K562 (cell line): ENCODE results near the gene P4HTM. TPM values are rescaled to one million over a fixed set of nuclear protein-coding genes. Genes with fewer than 3 reads are reported as not detected.
A peak's percentile ranks its signal among the peaks of the same experiment; 100 is the strongest.

Experiments used
- CBFA2T2 ChIP-seq: fragments of 450-650 bp; conservative IDR thresholded peaks from 2 replicates; pipeline ENCODE4 v1.6.1; 2017; ENCODE audit warnings: mild to moderate bottlenecking
- CBX8 ChIP-seq: fragments of 200-600 bp; sonication (generic); IDR thresholded peaks from 2 replicates; pipeline ENCODE4 v1.6.1; 2012; ENCODE audit warnings: borderline replicate concordance, mixed run types, low read depth, mild to moderate bottlenecking, moderate library complexity, mixed read lengths, low read length, control low read depth, inconsistent platforms; ENCODE audit not compliant: poor library complexity, severe bottlenecking; ENCODE audit errors: extremely low read depth
- GABPA ChIP-seq: fragments of 200-800 bp; sonication (Bioruptor generic); conservative IDR thresholded peaks from 2 replicates; pipeline ENCODE4 v1.6.1; 2016; ENCODE audit warnings: low read depth, missing genetic modification characterization, missing compliant biosample characterization
- HLTF ChIP-seq: fragments of 450-650 bp; IDR thresholded peaks from 2 replicates; pipeline ENCODE4 v1.6.1; 2016
- MYNN ChIP-seq, 2 experiments: sonication (generic); formaldehyde crosslinking in 1 of 2; IDR thresholded peaks; 2 replicates each; pipeline versions ENCODE4 v1.5.0 to v1.6.1; 2016 to 2020; ENCODE audit warnings: antibody characterized with exemption in 1 of 2, missing genetic modification reagents in 1 of 2
- NELFE ChIP-seq: IDR thresholded peaks from 2 replicates; pipeline ENCODE4 v1.6.1; 2011; ENCODE audit warnings: mild to moderate bottlenecking; ENCODE audit not compliant: insufficient read depth, insufficient read length
- POLR2G ChIP-seq: fragments of 200-400 bp; formaldehyde crosslinking; IDR thresholded peaks from 2 replicates; pipeline ENCODE4 v1.6.1; 2017; ENCODE audit warnings: low read depth, mild to moderate bottlenecking, antibody characterized with exemption, low read length, moderate library complexity
- POLR2H ChIP-seq: IDR thresholded peaks from 2 replicates; pipeline ENCODE4 v1.6.1; 2016; ENCODE audit warnings: missing genetic modification characterization, low read depth, mild to moderate bottlenecking, control low read depth, missing compliant biosample characterization, moderate library complexity
- POU5F1 ChIP-seq: fragments of 150-350 bp; IDR thresholded peaks from 2 replicates; pipeline ENCODE4 v1.6.1; 2014; ENCODE audit warnings: borderline replicate concordance, low read length, low read depth, mild to moderate bottlenecking; ENCODE audit not compliant: partially characterized antibody
- PTRF ChIP-seq: fragments of 450-650 bp; IDR thresholded peaks from 2 replicates; pipeline ENCODE4 v1.6.1; 2016; ENCODE audit warnings: mild to moderate bottlenecking, missing genetic modification characterization, missing compliant biosample characterization
- SRSF1 ChIP-seq: fragments of 200-400 bp; formaldehyde crosslinking; IDR thresholded peaks from 2 replicates; pipeline ENCODE4 v1.6.1; 2017; ENCODE audit warnings: mild to moderate bottlenecking, low read depth, low read length, moderate library complexity
- STAG1 ChIP-seq: sonication (generic); formaldehyde crosslinking; IDR thresholded peaks from 2 replicates; pipeline ENCODE4 v1.5.0; 2020; ENCODE audit warnings: missing genetic modification reagents, borderline replicate concordance
- TRIM28 ChIP-seq: fragments of 450-650 bp; IDR thresholded peaks from 2 replicates; pipeline ENCODE4 v1.6.1; 2017
- ZNF444 ChIP-seq: fragments of 250-450 bp; sonication (Bioruptor Pico); IDR thresholded peaks from 2 replicates; pipeline ENCODE4 v1.4.0; 2020; ENCODE audit warnings: mild to moderate bottlenecking, moderate library complexity
- polyA plus RNA-seq, 8 experiments: library from polyadenylated mRNA; depleted of rRNA in 4 of 8; stranded (reverse) in 5 of 8; unstranded in 3 of 8; fragments of >200 nt; fragmentation: Nextera tagmentation in 2 of 8; fragmentation: Illumina TruSeq in 1 of 8; extraction: Ambion mirVana in 2 of 8; extraction: Trizol in 1 of 8; gene quantifications; 2 replicates each; pipeline versions ENCODE4 v1.2.1 to v1.2.3, GENCODE V29; 2011 to 2014; ENCODE audit warnings: inconsistent platforms in 1 of 8, missing spikeins in 1 of 8
- total RNA-seq, 7 experiments: library from RNA; depleted of rRNA in 6 of 7; stranded (reverse); fragments of >200 nt in 6 of 7; fragmentation: Illumina TruSeq in 2 of 7; extraction: Trizol in 2 of 7; gene quantifications; 2 replicates each; pipeline versions ENCODE4 v1.2.1 to v1.2.3, GENCODE V29; 2011 to 2021; ENCODE audit warnings: low replicate concordance in 1 of 7
- TF ChIP-seq, protein P1 (sequence below): fragments of 250-450 bp; sonication (Bioruptor Pico); IDR thresholded peaks from 2 replicates; pipeline ENCODE4 v1.9.0; 2021; ENCODE audit warnings: mild to moderate bottlenecking
- TF ChIP-seq, protein P2 (sequence below): sonication (generic); formaldehyde crosslinking; IDR thresholded peaks from 2 replicates; pipeline ENCODE4 v1.5.0; 2020; ENCODE audit warnings: missing genetic modification reagents
- TF ChIP-seq, protein P3 (sequence below): fragments of 250-450 bp; sonication (Bioruptor Pico); IDR thresholded peaks from 2 replicates; pipeline ENCODE4 v1.5.0; 2022; ENCODE audit warnings: mild to moderate bottlenecking
- TF ChIP-seq, protein P4 (sequence below), 2 experiments: fragments of 450-650 bp; conservative IDR thresholded peaks; 2 replicates each; pipeline ENCODE4 v1.6.1; 2017; ENCODE audit warnings: mild to moderate bottlenecking in 2 of 2, moderate library complexity in 2 of 2
- TF ChIP-seq, protein P5 (sequence below), 2 experiments: fragments of 450-650 bp; IDR thresholded peaks; 2 replicates each; pipeline ENCODE4 v1.6.1; 2016

P4HTM gene
- total and polyA plus RNA-seq, 9 of the 15 experiments (the other 6 are each of a cell fraction or from before 2014, with no cell fraction given) = 0.09 to 0.66 (median 0.25) TPM; not detected in 2

DNA sequence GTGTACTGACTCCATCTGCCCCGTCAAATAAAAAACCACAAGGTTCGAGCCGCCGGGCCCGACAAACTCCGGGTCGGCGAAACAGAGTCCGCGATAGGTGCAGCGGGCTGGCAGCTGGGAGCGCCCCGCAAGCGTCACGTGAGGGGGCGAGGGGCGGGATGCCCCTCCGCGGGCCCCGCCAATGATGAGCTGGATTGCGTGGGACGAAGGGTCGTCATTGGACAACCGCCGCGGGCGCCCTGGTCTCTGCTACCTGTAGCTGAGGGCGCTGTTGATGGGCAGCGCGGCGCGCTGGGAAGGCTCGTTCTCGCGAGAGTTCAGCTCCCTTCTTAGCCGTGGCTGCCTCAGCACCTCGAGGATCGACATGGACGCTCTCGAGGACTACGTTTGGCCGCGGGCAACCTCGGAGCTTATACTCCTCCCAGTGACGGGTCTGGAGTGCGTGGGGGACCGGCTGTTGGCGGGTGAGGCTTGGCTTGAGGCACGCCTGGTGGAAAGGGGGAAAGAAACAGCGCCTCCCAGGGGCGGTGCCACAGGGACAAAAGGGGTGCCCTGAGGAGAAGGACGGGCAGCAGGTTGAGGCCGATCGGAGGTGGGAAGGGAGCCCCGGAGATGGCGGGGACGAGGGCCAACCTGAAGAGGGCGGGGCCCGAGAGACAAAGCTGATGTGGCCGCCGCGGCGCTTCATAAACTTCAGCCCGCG is 17.2 kb downstream of the P4HTM start, which contains the start of gene WDR6 (continued):
- TF ChIP-seq PTRF = no peak
- TF ChIP-seq, protein P1, sequence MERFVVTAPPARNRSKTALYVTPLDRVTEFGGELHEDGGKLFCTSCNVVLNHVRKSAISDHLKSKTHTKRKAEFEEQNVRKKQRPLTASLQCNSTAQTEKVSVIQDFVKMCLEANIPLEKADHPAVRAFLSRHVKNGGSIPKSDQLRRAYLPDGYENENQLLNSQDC (CRISPR knock-in tag) = no peak
- 0 out of 2 replicates have a peak, but pooled peaks have one; percentile 25 for TF ChIP-seq GABPA (tag)
- TF ChIP-seq CBX8 = no peak
- TF ChIP-seq POLR2H (tag) = peak; percentile 76
- TF ChIP-seq, protein P2, sequence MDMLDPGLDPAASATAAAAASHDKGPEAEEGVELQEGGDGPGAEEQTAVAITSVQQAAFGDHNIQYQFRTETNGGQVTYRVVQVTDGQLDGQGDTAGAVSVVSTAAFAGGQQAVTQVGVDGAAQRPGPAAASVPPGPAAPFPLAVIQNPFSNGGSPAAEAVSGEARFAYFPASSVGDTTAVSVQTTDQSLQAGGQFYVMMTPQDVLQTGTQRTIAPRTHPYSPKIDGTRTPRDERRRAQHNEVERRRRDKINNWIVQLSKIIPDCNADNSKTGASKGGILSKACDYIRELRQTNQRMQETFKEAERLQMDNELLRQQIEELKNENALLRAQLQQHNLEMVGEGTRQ (CRISPR knock-in tag) = peak; percentile 98
- TF ChIP-seq POU5F1 = no peak
- TF ChIP-seq STAG1 (CRISPR knock-in tag) = no peak
- TF ChIP-seq HLTF = 0 out of 2 replicates have a peak, but pooled peaks have one; percentile 46
- peak; percentile 94 for TF ChIP-seq POLR2G
- TF ChIP-seq, protein P3, sequence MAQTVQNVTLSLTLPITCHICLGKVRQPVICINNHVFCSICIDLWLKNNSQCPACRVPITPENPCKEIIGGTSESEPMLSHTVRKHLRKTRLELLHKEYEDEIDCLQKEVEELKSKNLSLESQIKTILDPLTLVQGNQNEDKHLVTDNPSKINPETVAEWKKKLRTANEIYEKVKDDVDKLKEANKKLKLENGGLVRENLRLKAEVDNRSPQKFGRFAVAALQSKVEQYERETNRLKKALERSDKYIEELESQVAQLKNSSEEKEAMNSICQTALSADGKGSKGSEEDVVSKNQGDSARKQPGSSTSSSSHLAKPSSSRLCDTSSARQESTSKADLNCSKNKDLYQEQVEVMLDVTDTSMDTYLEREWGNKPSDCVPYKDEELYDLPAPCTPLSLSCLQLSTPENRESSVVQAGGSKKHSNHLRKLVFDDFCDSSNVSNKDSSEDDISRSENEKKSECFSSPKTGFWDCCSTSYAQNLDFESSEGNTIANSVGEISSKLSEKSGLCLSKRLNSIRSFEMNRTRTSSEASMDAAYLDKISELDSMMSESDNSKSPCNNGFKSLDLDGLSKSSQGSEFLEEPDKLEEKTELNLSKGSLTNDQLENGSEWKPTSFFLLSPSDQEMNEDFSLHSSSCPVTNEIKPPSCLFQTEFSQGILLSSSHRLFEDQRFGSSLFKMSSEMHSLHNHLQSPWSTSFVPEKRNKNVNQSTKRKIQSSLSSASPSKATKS (CRISPR knock-in tag) = no peak
- TF ChIP-seq ZNF444 (CRISPR knock-in tag) = no peak
- TF ChIP-seq MYNN (IDR thresholded peaks at IDR 0.05) = peak; percentile 64; the same call in 1 of the 2 replicates
- TF ChIP-seq MYNN (CRISPR knock-in tag; IDR thresholded peaks at IDR 0.05) = no peak
- TF ChIP-seq, protein P4, sequence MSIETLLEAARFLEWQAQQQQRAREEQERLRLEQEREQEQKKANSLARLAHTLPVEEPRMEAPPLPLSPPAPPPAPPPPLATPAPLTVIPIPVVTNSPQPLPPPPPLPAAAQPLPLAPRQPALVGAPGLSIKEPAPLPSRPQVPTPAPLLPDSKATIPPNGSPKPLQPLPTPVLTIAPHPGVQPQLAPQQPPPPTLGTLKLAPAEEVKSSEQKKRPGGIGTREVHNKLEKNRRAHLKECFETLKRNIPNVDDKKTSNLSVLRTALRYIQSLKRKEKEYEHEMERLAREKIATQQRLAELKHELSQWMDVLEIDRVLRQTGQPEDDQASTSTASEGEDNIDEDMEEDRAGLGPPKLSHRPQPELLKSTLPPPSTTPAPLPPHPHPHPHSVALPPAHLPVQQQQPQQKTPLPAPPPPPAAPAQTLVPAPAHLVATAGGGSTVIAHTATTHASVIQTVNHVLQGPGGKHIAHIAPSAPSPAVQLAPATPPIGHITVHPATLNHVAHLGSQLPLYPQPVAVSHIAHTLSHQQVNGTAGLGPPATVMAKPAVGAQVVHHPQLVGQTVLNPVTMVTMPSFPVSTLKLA (conservative IDR thresholded peaks at IDR 0.05) = peak; percentile 74 to 81
- TF ChIP-seq, protein P5, sequence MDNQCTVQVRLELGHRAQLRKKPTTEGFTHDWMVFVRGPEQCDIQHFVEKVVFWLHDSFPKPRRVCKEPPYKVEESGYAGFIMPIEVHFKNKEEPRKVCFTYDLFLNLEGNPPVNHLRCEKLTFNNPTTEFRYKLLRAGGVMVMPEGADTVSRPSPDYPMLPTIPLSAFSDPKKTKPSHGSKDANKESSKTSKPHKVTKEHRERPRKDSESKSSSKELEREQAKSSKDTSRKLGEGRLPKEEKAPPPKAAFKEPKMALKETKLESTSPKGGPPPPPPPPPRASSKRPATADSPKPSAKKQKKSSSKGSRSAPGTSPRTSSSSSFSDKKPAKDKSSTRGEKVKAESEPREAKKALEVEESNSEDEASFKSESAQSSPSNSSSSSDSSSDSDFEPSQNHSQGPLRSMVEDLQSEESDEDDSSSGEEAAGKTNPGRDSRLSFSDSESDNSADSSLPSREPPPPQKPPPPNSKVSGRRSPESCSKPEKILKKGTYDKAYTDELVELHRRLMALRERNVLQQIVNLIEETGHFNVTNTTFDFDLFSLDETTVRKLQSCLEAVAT (IDR thresholded peaks at IDR 0.05) = peak in 1 of 2 experiments; percentile 24; a peak in 1 of 4 replicates
- TF ChIP-seq SRSF1 = no peak
- no peak for TF ChIP-seq NELFE
- peak; percentile 63 for TF ChIP-seq CBFA2T2
- no peak for TF ChIP-seq TRIM28
